ENCODE measurements around the gene CYP3A5.

DNA sequence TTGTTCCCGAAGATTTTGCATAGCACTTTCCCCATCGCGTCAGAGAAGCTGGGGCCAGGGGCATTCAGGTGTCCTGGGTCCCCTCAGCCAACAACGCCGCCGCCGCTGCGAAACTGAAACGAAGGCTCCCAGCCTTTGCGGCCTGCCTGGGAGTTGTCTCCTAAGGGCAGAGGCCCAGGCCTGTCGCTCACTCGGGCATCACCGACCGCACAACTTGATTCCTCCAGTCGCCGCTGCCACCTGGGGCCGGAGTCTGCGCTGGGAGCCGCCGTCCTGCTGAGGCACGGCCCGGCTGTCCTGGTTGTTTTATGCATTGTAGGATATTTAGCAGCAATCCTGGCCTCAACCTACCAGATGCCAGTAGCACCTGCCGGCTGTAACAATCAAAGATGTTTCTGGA lies 41.1 kb downstream of the CYP3A5 start:
- TF ChIP-seq CTCF (IDR thresholded peaks at IDR 0.05) (no peak), POLR2AphosphoS5 (IDR thresholded peaks at IDR 0.05) (no peak), POLR2A (IDR thresholded peaks at IDR 0.05) (no peak), EP300 (IDR thresholded peaks at IDR 0.05) (no peak)
